CD4-positive, alpha-beta T cell treated with Interleukin-21 for 1 hour (primary cell): Measurements from ENCODE around the gene CTTNBP2NL.

Source experiments
- DNase-seq: peaks from one replicate; pipeline ENCODE4 v3.0.0-alpha.2; 2020

The CTTNBP2NL gene, protein sequence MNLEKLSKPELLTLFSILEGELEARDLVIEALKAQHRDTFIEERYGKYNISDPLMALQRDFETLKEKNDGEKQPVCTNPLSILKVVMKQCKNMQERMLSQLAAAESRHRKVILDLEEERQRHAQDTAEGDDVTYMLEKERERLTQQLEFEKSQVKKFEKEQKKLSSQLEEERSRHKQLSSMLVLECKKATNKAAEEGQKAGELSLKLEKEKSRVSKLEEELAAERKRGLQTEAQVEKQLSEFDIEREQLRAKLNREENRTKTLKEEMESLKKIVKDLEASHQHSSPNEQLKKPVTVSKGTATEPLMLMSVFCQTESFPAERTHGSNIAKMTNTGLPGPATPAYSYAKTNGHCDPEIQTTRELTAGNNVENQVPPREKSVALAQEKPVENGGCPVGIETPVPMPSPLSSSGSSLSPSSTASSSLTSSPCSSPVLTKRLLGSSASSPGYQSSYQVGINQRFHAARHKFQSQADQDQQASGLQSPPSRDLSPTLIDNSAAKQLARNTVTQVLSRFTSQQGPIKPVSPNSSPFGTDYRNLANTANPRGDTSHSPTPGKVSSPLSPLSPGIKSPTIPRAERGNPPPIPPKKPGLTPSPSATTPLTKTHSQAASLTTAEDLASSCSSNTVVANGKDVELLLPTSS

DNA sequence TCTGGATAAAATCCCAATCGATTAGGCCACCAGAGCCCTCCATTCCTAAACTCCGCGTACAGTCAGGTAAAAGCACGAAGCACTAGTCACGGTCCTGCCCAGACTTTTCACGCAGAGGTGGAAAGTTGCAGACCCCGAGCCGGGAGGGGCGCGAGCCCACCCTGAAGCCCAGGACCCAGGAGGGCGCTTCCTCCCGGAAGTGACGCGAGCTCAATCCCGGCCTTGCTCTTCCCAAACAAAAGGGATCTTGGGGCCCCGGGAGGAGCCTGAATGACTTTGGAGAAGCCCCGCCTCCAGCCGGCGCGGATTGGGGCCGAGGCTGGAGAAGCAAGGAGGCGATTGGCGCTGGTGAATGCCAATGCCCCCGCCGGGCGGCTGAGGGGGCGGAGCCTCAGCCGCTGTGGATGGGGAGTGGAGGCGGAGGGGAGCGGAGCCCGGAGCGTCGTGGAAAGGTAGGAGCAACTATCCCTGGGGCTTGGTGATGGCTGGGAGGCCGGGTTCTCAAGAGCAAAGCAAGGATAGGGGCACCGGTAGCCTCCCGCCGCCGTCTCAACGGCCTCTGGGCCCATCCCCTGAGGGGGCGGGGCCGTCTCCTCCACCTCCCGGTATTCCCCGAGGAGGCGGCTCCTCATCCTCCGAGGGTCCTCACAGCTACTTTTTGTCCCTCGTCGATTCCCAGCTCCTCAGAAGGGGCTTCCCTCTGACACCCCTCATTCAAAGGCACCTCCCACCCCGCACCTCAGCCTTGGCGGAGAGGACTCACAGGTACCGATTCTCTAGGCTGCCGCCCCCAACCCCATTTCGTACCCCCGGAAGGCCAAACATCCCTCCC lies at the start of gene CTTNBP2NL:
Gene CTTNBP2NL, plus strand, starts transcription at position 394 of the 832 bp plus-strand sequence. CDS start 19,952 bp downstream, outside the sequence.
- DNase-seq = peak; percentile 79

DNA sequence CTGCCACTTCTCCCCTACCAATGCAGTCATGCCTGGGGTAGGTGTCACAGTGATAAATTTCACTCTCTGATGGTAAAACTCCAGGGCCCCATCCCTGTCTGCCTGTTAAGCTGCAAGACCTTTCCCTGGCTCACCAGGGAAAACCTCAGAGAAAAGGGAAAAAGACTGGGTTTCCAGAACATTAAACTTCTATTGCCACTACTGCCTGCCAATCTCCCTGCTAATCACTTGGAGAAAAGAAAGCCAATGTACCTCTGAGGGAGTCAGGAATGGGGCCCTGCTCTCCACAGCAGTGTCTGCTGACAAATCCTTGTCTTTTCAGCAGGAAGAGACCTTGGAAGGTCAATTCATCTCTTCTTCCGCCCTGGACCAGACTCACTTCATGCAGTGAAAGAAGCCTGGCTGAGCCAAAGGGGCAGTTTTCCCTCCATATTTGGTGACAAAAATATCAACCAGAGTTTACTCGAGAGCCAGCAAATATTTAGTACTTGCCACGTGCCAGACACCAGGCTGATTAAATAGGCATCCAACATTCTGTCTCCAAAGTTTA lies 49.1 kb upstream of the CTTNBP2NL start:
- no peak for DNase-seq

DNA sequence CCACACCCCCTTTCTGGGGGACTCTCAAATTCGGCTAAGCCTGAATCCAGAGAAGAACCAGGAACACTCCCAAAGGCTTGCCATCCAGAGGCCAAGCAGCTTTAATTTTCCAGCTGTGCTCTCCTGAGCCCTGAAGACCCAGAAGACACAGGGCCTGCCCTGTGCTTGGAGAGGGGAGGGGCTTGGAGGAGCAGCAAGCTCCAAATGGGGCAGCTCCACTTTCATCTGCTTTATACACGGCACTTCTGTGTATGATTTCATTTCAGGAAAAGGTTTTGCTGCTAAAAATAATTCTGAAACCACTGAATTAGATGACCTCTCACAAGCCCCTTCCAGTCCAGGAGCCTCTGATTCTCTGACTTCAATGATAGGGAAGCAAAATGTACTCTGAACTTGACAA lies 39.2 kb upstream of the CTTNBP2NL start:
- DNase-seq = no peak

DNA sequence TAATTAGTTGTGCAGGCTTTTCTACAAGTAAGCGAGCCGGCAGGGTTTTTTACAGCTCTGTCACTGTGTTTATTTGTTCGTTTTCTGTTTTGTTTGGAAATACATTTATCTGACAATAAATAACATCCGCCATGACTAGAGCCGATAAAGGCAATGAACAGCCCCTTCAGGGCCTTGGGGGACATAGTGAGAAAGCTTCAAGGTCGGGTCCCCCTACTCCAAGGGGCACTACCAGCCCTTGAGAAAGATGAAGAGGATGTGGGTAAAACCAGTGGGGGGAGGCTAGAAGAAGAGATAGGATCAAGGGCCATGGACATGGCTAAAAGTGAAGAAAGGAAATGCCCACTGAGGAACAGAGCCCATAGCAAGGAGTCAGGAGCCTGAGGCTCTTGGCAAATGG lies 38.5 kb upstream of the CTTNBP2NL start:
- no peak for DNase-seq

DNA sequence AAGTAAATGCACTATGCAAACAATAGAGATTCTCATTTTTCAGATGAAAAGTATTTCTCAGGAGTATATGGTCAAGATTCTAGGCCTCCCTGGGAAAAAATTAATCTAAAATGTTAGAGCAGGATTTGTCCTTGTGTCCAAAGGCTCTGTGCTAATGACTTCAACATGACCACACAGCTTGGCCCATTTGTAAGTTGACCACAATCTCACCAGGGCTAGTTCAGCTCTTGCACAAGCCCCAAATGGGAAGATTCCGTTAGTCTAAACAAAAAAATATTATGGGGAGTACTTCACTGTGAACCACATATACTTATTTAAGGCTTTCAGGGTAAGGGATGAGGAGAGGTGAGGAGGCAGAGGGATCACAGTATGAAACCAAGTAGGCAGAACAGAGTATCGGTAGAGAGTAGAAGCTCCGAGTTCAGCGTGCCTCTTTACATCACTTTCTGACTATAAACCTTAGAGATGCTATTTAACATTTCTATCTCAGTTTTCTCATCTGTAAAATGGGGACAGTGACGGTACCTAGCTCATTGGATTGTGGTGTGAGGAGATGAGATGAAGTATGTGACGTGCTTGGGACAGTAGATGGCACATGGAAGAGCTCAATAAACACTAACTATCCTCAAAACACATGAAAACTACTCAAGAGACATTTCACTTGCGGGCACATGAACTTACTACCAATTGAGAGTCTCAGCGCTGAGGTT lies 37.8 kb upstream of the CTTNBP2NL start:
- DNase-seq = no peak

DNA sequence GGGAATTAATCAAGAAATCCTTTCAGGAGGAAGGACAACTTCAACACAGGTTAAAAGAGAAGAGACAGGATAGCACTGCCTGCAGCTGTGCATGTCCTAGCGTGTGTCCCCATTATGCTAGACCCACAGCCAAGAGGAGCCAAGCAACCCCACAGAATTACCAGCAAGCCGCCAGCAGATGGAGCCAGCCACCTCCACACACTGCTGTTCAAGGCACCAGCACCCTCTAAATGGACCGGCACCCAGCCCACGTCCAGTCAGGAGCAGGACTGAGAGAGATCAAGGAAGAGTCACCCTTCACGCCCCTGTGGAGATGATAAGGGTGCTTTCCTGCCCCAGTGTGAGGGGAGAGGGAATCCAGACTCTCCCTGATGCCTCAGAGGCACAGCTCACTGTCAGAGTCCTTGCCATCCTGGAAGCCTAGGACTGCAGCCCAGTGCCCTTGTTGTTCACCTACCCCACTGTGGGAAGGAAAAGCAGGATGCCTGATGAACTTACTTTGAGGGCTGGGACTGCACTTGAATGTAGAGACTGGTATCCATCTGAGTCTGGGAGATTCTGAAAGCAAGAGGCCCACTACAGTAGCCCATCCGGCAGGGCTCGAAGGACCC lies 37.1 kb upstream of the CTTNBP2NL start:
- peak; percentile 26 for DNase-seq

DNA sequence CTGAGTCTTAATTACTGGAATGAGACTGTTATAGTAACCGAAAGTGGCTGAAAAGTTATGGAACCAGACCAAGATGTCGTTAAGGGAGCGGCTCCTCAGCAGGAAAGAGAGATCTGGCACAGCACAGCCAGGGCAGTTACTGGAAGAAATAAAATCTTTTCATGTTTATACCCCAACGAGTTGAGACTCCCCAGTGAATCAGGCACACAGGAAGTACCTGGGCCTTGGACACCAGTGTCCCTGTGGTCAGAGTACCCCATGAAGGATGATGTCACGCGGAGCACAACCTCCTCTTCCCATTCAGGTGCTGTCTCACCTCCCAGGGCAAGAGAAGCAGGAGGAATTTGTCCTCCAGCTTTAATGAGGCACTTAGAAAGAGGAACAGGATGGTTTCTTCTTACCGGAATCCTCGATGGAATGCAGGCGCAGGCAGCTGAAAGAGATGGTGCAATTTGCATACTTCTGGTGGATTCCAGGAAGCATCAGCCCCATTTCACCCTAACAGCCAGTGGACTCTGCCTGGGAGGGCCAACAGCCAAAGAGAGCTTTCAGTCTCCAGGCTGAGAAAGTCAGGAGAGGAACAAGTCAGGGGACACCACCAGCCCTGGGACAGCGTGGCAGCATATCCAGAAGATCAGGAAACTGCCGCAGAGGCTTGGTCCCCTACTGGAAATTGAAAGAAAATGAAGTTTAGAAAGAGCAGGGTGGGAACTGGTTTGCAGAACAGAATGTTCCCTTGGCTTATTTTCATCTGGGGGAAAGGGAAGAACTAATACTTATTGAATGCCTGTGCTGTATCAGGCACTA lies 35.9 kb upstream of the CTTNBP2NL start:
- DNase-seq = no peak

DNA sequence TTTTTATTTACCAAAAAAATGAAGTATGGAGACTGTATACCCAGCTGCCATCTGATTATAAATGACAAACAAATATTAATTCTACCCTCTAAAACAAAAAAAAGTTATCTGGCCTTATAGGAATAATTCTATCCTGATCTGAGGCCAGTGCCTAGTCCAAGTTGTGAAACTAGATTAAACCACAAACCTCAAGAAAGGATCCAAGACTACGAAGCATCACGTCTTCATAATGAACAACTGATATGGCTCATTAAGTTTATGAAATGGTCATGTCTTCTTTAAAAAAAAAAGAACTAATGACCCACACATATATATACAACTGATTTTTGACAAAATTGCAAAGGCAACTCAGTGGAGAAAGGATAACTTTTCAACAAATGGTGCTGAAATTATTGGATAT lies 32.4 kb upstream of the CTTNBP2NL start:
- DNase-seq = no peak

DNA sequence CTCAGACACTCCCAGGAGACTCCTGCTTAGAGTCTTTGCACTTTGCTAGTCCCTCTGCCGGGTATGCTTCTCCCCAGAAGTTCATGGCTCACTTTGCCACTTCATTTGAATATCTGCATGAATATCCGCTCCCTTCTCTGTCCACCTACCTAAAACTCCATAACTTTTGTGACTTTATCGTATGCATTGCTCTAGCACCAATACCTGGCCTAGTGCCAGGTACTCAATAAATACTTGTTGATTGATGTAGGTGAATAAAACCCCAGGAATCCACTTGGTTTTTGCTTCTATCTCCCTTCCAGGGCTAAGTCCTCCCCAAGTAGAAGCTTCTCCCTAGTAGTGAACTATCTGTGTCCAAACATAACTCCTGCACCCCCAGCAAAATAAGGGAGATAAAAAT lies 27.8 kb upstream of the CTTNBP2NL start:
- no peak for DNase-seq

DNA sequence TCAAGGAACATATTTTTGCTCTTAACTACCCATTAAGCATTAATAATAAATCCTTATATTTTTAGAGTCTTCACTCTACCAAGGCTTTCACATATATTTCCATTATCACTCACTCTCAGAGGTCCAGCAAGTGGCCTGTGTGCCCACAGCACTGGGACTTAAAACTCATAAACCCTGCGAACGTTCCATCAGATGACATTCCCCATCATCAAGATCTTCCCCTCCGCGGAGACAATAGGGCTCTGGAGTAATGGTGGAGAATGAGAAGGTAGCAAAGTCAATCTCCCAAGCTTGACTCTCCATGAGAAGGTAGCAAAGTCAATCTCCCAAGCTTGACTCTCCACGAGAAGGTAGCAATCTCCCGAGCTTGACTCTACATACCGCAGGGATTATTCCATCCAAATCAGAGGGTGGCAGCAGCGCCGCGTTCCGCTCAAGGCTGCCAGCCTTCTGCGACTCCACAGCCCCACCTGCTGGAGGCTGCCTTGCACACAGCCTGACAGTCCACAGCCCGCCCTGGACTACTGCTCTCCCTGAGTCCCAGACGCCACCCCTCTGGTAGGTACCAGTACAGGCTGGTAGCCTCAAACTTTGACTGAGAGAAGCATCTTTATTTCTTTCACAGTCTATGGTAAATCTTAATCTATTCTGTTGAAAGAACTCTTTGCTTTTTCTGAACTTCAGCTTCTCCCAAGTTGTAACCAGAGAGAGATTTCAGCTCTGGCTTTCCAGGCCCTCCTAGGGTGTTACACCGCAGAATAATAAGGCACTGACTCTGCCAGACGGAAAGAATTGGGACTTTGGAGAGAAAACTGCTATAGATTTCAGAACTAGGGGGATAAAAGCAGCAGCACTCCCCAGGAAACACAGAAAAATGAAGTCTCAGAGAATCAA lies 26.4 kb upstream of the CTTNBP2NL start:
- DNase-seq = peak; percentile 75

DNA sequence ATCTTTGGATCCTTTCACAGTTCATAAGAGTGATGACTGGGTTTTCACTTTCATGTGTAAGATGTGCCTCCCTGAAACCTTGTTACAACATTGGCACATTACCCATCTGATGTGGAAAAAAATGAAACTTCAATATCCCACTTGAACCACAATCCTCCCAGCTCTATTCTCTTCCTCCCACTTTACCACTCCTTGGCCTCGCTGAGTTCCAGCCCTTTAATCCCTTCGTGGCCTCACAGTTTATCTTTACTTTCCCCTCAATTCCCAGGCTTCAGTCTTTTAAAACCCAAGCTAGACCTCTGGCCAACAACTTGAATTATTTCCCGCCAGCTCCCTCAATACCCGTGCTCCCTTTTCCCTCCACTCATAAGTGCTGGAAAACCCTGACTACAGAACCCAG lies 25.0 kb upstream of the CTTNBP2NL start:
- no peak for DNase-seq

DNA sequence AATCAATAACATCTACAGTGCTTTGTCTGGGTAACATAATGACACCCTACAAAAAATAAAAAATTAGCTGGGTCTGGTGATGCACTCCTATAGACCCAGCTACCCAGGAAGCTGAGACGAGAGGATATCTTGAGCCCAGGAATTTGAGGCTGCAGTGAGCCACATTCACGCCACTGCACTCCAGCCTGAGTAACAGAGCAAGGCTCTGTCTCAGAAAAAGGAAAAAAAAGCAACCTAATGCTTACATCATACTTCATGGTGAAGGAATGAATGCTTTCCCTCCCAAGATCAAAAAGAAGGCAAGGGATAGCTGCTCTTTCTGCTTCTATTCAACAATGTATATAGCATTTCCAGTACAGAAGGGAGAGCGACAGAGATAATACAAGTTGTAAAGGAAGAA lies 24.2 kb upstream of the CTTNBP2NL start:
- DNase-seq = no peak

DNA sequence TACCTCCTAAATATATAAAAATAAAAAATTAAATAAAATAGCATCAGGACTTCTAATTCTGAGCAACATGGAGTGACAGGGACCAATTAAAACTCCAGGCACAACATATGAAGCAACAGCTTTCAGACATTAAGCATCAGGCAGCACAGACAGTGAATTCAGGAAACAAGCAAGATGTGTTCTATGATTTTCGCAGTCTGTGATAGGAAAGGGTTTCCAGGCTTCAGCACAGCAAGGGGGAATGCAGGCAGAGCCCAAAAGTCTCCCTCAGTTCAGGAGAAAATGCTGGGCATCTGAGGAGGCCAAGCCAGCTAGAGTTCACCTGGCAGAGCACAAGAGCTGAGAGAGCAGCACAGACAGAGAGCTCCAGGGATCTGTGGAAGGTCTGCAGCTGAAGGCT lies 22.2 kb upstream of the CTTNBP2NL start:
- no peak for DNase-seq

DNA sequence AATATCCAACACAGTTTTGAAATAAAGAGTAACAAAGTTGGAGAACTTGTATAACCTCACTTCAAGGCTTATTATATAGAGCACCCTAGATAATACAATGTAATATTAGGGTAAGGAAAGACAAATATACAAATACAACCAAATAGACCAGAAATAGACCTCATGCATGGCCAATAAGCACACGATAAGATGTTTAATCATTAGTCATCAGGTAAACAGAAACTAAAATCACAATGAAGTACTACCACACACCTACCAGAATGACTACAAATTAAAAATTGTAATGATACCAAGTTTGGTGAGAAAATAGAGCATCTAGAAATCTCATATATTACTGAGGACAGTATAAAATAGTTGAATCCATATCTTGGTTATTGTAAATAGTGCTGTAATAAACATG lies 20.3 kb upstream of the CTTNBP2NL start:
- no peak for DNase-seq

DNA sequence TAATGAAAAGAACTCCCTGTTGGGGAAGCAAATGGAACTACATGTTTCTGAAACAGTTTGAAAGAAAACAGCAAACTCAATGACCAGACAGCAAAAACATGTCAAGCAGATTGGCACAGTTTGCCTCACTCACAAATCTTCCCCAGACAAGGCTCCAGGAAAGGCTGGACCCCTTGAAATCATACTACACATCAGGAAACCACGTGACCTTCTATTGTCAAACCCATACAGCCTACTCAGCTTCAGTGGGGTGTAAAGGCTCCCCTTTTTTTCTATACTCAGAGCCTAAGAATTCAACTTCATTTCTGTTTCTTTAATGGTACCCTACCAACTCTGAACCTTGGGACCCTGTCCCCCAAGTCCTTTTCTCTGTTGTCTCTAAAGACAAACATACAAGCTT lies 15.7 kb upstream of the CTTNBP2NL start:
- no peak for DNase-seq

DNA sequence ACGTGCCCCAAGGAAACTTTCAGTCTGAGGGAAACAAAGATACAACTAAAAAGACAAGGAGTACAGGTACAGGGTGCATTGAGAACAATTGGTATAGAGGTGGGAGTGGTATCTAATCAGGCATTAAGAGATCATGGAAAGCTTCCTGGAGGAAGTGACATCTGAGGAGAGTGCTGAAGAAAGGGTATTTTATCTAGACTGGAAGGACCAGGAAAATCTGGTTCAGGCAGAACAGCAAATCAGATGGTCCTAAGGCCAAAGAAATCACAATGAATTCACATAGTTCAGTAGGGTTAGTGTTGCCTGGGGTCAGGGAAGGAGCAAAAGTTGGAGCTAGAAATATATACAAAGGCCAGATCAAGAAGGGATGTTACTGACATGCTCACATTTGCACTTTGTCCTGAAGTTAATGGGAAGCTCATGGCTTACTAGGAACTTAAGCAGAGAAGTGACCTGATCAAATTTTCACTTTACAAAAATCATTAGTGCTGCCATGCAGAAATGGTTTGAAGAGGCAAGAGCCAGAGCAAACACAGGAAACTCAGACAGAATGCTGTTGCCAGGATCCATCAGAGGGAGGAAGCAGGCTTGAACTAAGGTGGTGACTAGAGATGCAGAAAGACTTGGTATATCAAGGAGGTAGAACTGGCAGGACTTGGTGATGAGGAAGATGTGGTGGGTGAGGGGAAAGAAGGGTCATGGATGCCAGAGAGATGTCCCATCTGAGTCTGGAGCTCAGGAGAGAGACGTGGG lies 14.5 kb upstream of the CTTNBP2NL start:
- DNase-seq = no peak

DNA sequence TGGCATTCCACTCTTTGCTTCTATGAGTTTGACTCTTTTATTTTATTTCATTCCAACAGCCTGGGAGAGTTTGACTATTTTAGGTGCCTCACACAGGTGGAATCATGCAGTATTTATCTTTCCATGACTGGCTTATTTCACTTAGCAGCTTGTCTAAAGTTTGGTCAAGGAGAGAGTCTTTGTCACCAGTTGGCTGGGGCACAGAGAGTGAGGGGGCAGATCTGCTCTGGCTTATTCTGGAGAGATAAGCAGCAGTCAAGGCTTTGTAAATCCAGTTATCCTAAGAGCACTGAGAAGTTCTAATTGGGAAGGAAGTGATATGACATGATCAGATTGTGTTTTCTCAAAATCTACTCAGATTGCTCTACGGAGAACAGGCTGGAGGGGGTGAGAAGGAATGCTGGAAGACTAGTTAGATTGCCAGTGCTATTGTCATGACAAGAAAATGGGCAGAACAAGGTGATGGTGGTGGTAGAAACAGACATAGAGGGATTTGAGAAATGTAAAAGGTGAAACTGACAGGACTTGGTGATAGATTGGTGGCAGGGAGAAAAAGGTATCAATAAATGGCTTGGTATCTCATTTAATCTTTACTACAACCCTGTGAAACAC lies 12.1 kb upstream of the CTTNBP2NL start:
- DNase-seq = no peak

DNA sequence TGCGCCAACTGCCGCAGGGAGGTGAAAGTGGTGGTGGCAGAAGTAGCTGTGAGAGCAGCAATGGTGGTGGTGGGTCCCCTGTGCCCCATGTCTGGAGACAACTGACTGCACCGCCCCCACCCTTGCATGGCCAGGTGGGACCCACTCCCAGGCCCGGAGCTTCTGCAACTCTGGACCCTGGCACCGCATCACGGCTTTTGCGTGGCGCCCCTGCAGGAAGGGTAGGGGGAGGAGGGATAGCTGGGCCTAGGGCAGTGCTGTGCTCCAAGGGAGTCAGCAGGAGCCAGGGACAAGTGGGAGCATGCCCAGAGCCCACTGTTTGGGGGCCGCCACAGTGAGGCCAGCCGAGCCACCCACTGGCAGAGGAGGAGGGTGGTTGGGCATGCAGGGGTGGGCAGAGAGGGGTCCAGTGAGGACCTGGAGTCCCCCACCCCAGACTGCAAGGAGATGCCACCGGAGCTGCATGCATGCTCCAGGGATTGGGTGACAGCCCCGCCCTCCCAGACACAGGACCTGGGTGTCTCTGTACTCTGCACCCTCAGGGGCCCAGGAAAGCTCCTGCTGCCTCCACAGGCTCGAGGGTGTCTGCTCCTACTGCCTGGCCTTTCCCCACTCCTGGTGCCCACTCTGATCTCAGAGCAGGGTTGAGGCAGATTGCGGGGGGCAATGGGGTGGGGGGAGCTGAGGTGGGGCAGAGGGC lies 9.8 kb upstream of the CTTNBP2NL start:
- DNase-seq = no peak
